GM18508 (cell line): ENCODE results near the gene YPEL2.

Experiments used
- ATAC-seq: cut with Tn5 transposase; IDR thresholded peaks from one replicate; pipeline ENCODE4 v1.9.1; 2021; ENCODE audit warnings: moderate number of reproducible peaks; ENCODE audit not compliant: insufficient read depth, unreplicated experiment

YPEL2 gene

DNA sequence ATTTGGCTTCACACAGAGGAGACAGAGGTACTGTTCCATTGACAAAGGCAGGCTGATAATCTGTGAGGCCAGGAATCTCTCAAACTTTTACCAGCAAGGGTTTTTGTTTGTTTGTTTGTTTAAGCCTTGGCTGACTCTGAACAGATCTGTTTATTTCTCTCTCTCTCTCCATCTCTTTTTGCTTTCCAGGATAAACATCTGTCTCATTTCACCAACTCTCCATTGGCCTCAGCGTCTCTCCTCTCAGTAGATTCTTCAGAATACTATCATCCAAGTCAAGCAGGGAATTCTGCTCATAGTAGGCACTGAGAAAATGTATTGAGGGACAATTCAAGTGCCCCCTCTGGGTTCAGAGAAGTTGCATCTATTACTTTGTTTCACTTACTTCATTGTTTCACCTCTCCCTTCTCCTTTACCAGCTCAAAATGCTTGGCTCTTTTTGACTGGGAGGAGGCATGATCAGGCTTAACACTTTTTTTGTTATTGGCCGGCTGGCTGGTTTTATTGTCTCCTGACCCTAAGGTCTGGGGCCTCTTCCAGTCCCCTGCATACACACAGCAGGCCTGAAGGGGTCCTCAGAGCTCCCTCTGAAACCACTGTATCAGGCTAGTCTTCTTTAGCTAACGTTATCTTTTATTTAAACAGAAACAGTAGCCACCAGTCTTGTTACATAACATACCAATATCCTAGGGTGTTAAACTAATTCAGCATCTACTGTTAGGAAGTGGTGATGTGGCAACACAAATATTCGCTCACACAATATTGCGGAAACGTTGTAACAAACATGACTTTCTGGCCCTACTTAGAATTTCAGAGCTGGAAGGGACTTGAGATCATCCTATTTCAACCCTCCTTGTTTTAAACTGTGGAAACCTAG, 2.0 kb upstream of the YPEL2 start:
- no peak for ATAC-seq

DNA sequence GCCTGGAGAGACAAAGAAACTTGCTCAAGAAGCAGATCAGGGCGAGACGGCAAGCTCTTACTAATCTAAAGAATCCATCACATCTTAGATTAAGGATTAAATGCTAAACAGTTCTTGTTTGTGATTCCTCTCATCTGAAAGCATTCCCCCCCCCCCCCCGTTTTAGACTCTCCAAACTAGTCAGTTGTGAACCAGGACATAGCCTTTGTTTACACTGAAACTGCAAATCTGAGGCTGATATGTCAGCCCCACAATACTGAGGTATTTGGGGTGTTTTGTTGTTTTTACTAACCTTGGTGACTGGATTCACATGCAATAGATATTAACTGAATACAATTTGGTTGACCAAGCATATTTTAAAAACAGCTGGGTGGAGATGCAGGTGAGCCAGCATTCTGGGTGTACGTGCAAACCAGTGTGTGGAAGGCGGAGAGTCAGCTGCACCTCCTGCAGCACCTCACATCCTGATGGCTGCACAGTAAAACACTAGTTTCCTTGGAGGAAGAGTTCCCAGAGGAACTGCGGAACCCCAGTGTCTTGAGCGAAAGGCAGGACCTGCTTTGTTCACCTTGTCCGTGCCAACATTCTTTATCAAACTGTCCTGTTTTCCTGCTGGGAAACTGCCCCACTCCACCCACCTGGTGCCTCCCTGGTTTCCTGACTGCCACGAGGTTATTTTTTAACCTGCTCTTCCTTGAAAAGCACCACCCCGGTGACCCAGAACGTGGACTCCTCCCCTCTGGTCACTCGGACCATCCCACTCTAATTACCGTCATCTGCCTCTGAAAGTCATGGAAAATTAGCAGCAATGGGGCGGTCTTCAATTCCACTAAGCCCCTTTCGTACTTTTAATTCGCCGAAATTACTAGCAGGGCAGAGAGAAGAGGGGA, 1.2 kb upstream of the YPEL2 start:
- no peak for ATAC-seq

DNA sequence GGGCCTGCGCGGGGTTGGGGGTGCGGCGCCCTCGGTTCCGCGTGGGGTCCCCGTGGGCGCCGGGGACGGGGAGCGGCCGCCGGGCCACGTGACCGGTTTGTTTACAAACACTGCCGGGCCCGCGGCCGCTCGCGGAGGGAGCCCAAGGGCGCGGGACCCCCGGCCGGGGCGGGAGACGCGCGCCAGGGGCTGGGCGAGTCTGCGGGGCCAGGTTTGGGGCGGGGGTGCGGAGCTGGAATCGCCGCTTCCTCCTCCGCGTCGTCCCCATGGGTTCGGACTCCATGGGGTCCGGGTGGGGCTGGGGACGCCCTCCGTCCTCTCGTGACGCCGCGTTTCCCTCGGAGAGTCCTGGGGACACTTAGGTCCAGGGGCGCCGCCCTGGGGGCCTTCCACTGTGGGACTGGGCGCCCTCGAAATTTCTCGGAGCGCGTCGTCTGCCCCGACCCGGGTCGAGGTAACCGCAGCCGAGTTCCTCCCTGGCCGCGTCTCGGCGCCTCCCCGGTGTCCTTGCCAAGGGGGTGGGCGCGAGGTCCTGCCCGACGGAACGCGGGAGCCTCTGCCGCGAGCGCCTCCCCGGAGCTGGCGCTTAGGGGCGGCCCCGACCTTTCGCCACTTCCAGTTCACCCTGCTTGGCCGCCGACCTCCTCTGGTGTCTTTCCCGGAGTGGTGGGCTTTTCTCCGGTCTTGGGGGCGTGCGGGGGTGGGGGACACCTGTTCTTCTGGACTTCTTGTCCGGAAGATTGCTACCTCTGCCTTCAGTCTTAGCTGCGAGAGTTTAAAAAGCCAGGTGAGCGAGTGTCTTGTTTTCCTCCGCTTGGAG, 684 bp downstream of the YPEL2 start:
- ATAC-seq, result no peak

DNA sequence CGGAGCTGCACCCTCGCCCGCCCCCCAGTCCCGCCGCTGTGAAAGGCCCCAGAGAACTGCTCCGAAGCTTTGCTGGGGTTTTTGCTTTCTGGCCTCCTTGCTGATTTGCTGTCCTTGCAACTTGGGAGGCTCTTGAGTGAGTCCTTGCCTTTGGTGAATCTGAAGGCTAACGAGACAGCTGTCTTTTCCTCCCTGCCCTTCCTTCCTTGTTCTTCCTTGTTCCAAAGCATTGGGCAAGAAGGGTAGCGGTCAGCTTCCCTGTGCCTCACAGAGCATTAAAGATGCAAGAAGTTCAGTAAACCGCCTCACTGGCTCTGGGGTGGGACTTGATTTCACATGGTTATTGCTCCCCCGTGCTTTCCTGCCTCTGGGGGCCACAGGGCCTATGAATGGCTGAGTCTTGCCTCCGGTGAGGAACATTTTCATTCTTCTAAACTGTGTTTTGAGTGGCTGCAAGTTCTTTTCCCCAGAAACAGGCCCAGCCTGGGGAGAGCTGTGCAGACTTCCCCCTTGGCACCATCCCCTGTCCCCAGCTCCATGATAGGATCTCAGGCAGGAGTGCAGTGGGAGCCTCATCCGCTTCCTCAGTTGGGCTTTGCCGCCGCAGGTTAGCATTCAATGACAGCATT, 1.4 kb downstream of the YPEL2 start:
- ATAC-seq, result no peak

DNA sequence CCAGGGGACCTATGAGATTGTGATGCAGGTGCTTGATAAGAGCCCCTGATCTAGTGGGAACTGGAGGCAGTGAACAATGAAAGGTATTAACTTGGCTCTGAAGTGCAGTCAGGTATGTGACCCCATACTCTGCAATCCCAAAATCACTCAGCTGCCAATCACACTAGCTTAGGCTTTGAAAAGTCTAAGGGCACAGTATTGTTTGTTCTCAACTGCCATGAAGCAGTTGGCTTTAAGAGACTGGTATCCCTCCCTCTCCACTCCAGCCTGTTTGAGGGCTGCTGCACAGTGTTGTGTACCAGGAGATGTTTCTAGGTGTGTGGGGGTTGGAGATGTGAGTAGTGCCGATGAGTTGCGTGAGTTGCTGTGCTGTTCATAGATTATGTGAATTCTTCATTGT, 2.4 kb downstream of the YPEL2 start:
- no peak for ATAC-seq

DNA sequence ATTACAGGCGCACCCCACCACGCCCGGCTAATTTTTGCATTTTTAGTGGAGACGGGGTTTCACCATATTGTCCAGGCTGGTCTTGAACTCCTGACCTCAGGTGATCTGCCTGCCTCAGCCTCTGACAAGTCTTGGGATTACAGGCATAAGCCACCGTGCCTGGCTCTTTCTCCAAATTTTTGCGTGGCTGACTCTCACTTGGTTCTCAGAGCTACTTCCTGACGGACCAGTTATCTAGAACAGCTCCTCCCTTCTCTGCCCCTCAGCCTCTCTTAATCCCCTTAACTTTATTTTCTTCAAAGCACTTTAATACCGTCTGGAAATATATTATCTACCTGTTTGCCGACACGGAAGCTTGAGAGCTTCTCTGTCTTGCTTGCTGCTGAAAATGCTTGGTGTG, 4.2 kb downstream of the YPEL2 start:
- no peak for ATAC-seq

DNA sequence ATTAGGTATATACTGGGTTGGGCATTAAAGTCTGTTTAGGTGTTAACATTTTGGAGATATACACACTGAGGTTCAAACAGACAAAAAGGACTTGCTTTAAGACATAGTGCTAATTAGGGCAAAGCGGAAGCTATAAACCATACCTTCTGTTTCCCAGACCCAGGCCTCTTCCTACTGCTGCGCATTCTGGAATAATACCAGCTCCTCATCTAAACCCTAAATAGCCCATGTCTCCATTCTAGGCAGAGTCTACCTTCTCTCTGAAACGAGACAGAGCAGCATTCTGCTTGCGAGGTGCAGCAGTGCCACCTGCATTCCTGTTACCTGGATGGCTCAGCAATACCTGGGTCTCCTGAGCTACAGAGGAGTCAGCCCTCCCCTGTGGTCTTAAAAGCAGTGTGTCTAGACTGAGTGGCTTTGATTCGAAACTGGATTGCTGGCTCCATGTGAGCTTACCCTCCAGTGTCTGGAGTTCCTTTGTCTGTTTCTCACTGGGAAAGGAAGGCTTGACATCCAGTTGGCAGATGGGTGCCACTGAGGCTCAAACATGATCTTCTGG, 6.4 kb downstream of the YPEL2 start:
- no peak for ATAC-seq

DNA sequence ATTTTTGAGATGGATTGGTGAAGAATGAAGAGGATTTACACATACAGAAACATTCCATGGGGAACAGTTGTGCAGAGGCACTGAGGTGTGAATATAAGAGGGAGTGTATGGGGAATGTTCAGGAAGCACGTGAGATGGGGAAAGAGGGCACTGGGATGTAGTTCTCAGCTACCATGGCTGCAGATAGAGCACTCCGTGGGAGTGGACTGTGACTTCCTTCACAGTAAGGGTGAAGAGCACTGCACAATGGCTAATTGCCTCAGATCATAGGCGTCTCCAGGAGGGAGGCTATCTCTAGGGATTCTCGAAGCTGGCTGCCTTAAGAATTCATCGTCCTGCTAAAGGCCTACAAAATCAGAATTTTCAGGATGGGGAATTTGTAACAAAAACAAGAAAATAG, 7.0 kb downstream of the YPEL2 start:
- ATAC-seq, result no peak

DNA sequence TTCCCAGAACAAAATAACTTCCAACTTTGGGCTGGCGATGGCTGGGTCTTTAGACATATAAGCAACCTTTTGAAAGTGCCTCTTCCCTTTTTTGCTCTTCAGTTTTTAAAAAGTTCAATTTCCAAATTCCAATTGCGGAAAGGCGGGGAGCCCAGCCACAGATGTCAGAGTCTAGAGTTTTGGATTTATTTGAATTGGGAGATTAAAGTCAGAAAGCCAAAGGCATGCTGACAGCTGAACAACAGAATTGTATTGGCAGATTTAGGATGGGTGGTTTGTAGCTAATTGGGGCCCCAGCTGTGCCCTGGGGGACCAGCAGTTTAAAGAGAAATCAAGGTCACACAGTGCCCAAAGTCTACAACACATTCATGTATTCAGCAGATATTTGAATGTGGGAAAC, 10.5 kb downstream of the YPEL2 start:
- ATAC-seq, result no peak

DNA sequence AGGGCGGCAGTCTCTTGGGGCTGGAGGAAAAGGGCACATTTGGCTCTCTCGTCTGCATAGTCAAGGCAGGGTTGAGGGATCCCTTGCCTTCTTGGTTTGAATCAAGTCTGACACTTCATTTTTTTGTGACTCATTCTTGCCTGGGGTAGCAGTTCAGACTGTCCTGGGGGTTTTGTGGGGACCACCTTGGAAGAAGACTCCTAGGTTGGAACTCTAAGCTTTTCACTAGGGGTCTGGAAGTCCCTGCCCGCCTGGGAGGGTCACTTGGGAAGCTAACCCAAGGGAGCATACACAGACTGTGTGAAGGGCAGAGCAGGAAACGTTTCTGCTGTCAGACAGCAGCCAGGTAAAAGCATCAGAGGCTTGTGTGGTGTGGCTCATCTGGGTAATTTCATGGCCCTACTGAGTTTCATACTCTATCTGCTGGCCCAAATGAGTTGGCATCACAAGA, 11.3 kb downstream of the YPEL2 start:
- no peak for ATAC-seq

DNA sequence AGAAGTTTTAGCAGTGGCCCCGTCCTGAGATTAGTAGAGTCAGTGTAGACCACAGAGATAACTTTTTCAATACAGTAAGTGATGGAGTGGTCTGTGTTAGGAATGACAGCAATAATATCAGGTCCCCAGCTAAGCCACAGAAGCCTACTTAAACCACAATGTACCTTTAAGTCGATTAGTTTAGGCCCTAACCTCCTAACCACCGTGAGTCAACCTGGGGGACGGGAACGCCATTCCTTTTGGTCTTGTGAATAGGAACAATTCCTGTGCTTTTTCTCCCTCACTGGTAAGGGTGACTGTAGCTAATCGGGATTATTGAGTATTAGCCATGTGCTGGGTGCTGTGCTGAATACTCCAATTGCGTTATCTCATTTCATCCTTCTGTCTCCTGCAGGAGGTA, 14.0 kb downstream of the YPEL2 start:
- ATAC-seq, result no peak

DNA sequence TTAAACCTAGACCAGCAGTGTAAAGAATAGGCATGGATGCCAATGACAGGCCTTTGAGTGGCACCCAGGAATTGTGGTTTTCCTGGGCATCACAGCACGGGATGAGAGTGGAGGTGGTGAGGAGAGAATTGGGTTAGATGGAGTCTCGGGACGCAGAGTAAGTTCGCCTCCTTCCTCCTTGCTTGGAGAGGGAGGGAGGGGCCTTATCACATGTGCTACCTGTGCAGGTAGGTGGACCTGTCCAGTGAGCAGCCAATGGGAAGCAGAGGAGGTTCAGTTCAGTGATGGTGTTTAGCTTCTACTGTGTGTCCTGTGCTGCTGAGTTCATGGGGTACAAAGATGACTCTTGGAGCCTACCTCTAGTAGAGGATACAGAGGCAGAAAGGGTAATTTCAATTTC, 14.9 kb downstream of the YPEL2 start:
- no peak for ATAC-seq

DNA sequence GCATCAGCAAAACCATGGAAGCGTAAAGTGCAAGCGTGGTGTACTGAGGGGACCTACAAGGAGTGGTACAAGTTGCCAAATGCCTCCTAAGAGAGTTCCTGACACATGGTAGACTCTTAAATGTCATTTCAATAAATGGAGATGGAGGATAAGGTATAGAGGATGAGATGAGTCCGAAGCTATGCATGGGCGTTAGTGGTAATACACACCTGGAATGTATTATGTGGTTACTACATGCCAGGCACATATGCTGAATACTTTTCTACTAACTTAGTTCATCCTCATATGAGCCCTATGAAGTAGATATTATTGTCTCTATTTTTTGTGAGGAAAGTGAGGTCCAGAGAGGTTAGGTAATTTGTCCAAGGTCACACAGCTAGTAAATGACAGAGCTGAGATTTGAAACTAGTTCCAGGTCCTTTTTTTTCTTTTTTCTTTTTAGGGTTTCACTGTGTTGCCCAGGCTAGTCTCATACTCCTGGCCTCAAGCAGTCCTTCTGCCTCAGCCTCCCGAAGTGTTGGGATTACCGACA, 15.5 kb downstream of the YPEL2 start:
- no peak for ATAC-seq

DNA sequence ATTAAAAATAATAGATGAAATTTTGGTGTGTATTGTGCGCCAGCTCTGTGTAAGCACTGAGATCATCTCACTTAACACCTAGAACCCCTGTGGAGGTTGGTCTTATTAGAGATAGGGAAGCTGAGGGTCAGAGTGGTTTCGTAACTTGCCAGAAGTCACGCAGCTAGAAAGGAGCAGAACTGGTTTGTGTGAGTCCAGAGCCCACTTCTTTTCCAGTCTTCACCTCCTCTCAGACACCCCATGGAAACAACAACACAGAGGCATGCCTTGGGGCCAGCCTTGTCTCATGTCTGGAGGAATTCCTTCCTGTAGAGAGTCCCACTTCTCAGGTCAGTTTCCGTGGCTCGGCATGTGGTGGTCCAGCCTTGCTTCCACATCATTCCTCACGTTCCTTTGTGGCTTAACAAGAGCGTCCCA, 16.5 kb downstream of the YPEL2 start:
- ATAC-seq, result no peak

DNA sequence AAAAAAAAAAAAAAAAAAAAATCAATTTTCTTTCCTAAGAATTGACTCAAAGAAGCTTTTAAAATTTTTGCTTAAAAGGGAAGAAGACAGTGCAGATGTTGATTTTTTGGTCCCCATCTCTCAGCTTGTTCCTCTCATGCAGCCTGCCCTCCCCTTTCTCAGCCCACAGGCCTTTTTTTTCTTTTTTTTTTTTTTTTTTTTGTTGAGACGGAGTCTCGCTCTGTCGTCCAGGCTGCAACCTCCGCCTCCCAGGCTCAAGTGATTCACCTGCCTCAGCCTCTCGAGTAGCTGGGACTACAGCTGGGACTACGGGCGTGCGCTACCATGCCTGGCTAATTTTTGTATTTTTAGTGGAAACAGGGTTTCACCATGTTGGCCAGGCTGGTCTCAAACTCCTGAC, 17.7 kb downstream of the YPEL2 start:
- ATAC-seq, result no peak

DNA sequence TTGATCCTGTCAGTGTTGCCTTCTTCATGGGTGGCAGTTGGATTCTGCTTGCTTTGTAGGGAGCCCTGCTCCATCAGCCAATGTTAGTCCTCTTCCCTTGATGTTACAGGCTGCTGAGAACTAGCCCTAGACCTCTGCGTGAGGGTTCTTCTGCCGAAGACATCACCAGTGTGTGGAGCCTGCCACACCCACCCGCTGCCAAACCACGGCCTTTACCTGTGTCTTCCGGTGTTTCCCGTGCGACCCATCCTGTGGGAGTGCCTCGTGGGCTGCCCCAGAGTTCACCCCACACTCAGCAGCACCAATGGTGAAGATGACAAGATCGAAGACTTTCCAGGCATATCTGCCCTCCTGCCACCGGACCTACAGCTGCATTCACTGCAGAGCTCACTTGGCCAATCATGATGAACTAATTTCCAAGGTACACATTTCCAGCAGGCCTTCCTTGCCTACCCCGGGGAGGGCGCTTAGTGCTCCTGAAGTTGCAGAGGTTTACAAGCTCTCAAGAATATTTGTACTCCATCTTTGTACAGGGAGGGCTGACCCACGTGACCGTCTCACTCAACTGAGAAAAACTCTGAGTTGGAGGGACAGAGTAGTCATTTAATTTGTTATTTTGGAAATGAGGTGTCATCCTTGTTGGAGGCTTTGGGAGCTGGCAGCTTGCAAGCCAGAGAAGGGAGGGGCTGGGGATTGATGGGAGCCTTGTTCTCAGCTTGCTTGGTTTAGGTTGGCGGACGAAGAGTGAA, 21.8 kb downstream of the YPEL2 start:
- ATAC-seq, result no peak

DNA sequence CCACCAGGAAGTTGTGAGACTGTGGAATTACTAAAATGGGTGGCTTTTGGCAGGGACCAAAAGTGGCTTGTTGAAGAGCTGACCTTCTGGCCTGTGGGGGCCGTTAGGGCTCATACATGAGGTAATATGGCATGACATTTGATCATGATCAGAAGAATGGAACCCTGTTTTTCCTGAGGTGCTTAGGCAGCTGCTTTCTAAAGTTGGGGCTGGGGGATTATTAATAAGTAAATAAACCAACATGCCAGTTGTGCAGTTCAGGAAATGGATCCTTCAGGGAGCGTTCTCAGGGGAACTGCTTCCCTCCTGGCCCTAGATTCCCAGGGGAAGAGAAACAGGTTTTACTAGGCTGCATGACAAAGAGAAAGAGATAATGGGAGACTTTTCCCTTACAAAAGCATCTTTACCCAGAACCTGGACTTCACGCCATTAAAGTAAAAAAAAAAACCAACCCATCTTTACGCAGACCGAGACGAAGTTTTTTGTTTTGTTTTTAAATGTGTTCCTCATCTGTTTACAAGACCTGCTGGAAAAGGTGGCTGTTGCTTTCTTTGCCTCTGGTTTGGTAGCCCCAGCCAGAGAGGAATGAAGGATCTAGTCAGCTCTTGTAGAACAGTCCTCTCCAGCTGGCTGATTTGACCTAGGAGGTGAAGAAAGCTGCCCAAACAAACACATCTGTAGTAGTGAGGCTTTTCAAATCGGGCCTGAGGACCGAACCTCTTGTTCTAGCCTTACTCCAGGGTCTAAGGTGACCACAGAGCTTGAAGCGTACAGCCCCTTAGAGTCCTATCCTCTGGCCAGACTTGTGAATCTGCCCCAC, 22.7 kb downstream of the YPEL2 start:
- ATAC-seq, result no peak
